HepG2 (cell line): Measurements from ENCODE around the gene PSMB3. TPM values are rescaled to one million over a fixed set of nuclear protein-coding genes. Genes with fewer than 3 reads are reported as not detected.

Source experiments
- CEBPB ChIP-seq: IDR thresholded peaks from 2 replicates; pipeline ENCODE4 v1.6.1; 2011; ENCODE audit warnings: low read depth, low read length, improper control_type of control experiment, borderline replicate concordance
- HOXD1 ChIP-seq: sonication (generic); formaldehyde crosslinking; IDR thresholded peaks from 2 replicates; pipeline ENCODE4 v1.5.0; 2020; ENCODE audit warnings: missing genetic modification reagents
- JDP2 ChIP-seq: sonication (generic); formaldehyde crosslinking; IDR thresholded peaks from 2 replicates; pipeline ENCODE4 v1.8.1; 2022; ENCODE audit warnings: missing genetic modification reagents, borderline replicate concordance
- KDM6A ChIP-seq: IDR thresholded peaks from 2 replicates; pipeline ENCODE4 v1.6.1; 2016; ENCODE audit warnings: low read depth
- MEIS2 ChIP-seq: sonication (generic); formaldehyde crosslinking; IDR thresholded peaks from 2 replicates; pipeline ENCODE4 v1.9.0; 2021; ENCODE audit warnings: mild to moderate bottlenecking, missing genetic modification reagents
- MNT ChIP-seq: fragments of 450-650 bp; IDR thresholded peaks from 2 replicates; pipeline ENCODE4 v1.6.1; 2016
- MTERF4 ChIP-seq: sonication (generic); formaldehyde crosslinking; IDR thresholded peaks from 2 replicates; pipeline ENCODE4 v1.8.0; 2023; ENCODE audit warnings: mild to moderate bottlenecking, missing genetic modification reagents
- RBAK ChIP-seq: sonication (generic); formaldehyde crosslinking; IDR thresholded peaks from 2 replicates; pipeline ENCODE4 v1.5.1; 2020; ENCODE audit warnings: mild to moderate bottlenecking, missing genetic modification reagents
- RCOR2 ChIP-seq: IDR thresholded peaks from 2 replicates; pipeline ENCODE4 v1.6.1; 2016; ENCODE audit warnings: missing biosample characterization, missing genetic modification reagents
- SNAI1 ChIP-seq: sonication (generic); formaldehyde crosslinking; IDR thresholded peaks from 2 replicates; pipeline ENCODE4 v1.5.0; 2020; ENCODE audit warnings: mild to moderate bottlenecking, missing genetic modification reagents, borderline replicate concordance
- TERF1 ChIP-seq: sonication (generic); formaldehyde crosslinking; IDR thresholded peaks from 2 replicates; pipeline ENCODE4 v1.8.0; 2022; ENCODE audit warnings: mild to moderate bottlenecking, missing genetic modification reagents, moderate library complexity
- ZBTB34 ChIP-seq: sonication (generic); formaldehyde crosslinking; IDR thresholded peaks from 2 replicates; pipeline ENCODE4 v1.8.0; 2022; ENCODE audit warnings: mild to moderate bottlenecking, missing genetic modification reagents
- ZC3H13 ChIP-seq: sonication (generic); formaldehyde crosslinking; IDR thresholded peaks from 2 replicates; pipeline ENCODE4 v1.8.1; 2023; ENCODE audit warnings: mild to moderate bottlenecking, missing genetic modification reagents, moderate library complexity
- ZFAT ChIP-seq: sonication (generic); formaldehyde crosslinking; conservative IDR thresholded peaks from 2 replicates; pipeline ENCODE4 v1.8.1; 2023; ENCODE audit warnings: missing genetic modification reagents, inconsistent platforms
- ZGPAT ChIP-seq: IDR thresholded peaks from 2 replicates; pipeline ENCODE4 v1.6.1; 2016; ENCODE audit warnings: mild to moderate bottlenecking
- ZNF160 ChIP-seq: sonication (generic); formaldehyde crosslinking; IDR thresholded peaks from 2 replicates; pipeline ENCODE4 v1.8.0; 2022; ENCODE audit warnings: mild to moderate bottlenecking, inconsistent platforms, missing genetic modification reagents
- ZNF354B ChIP-seq: sonication (generic); formaldehyde crosslinking; IDR thresholded peaks from 2 replicates; pipeline ENCODE4 v1.8.0; 2022; ENCODE audit warnings: mild to moderate bottlenecking, missing genetic modification reagents
- ZNF460 ChIP-seq: sonication (generic); formaldehyde crosslinking; IDR thresholded peaks from 2 replicates; pipeline ENCODE4 v1.5.1; 2020; ENCODE audit warnings: missing genetic modification reagents, mild to moderate bottlenecking, borderline replicate concordance
- ZNF737 ChIP-seq: sonication (generic); formaldehyde crosslinking; IDR thresholded peaks from 2 replicates; pipeline ENCODE4 v1.5.0; 2020; ENCODE audit warnings: missing genetic modification reagents, mild to moderate bottlenecking, borderline replicate concordance
- ZNF772 ChIP-seq: sonication (generic); formaldehyde crosslinking; IDR thresholded peaks from 2 replicates; pipeline ENCODE4 v1.5.0; 2020; ENCODE audit warnings: mild to moderate bottlenecking, missing genetic modification reagents
- ZNF788 ChIP-seq: sonication (generic); formaldehyde crosslinking; IDR thresholded peaks from 2 replicates; pipeline ENCODE4 v1.5.0; 2020; ENCODE audit warnings: mild to moderate bottlenecking, missing genetic modification reagents, borderline replicate concordance
- ZNF839 ChIP-seq: sonication (generic); formaldehyde crosslinking; IDR thresholded peaks from 2 replicates; pipeline ENCODE4 v1.4.0; 2020; ENCODE audit warnings: missing genetic modification reagents, mild to moderate bottlenecking, borderline replicate concordance
- polyA plus RNA-seq, 8 experiments: library from polyadenylated mRNA; depleted of rRNA in 3 of 8; stranded (reverse) in 7 of 8; unstranded in 1 of 8; fragments of >200 nt; fragmentation: Illumina TruSeq in 4 of 8; extraction: Trizol in 4 of 8; gene quantifications; 2 replicates each; pipeline versions ENCODE4 v1.2.1 to v1.2.3, GENCODE V29; 2011 to 2016; ENCODE audit warnings: low read depth in 4 of 8, missing spikeins in 1 of 8, mixed read lengths in 1 of 8; ENCODE audit not compliant: insufficient read depth in 1 of 8
- total RNA-seq, 5 experiments: library from RNA; depleted of rRNA; stranded (reverse); fragments of >200 nt; fragmentation: Illumina TruSeq; extraction: Trizol; gene quantifications; 2 replicates each; pipeline ENCODE4 v1.2.3, GENCODE V29; 2016; ENCODE audit warnings: low read depth in 1 of 5

PSMB3 gene
- total and polyA plus RNA-seq, 2 of the 13 experiments (the other 11 are each of a cell fraction or from before 2014, with no cell fraction given) = 366 to 517 TPM

GRCh38 chr17:38748892-38749222, 3.7 kb upstream of the PSMB3 start (continued):
- TF ChIP-seq ZC3H13 (CRISPR knock-in tag) (peak; percentile 70; the same call in 1 of the 2 replicates), ZNF160 (CRISPR knock-in tag) (no peak), ZGPAT (CRISPR knock-in tag) (peak; percentile 3; the same call in 1 of the 2 replicates), ZFAT (CRISPR knock-in tag) (no peak), HOXD1 (CRISPR knock-in tag) (no peak), ZNF354B (CRISPR knock-in tag) (no peak), MTERF4 (CRISPR knock-in tag) (0 out of 2 replicates have a peak, but pooled peaks have one; percentile 1), MEIS2 (peak; percentile 58; the same call in 1 of the 2 replicates), KDM6A (CRISPR knock-in tag) (no peak), RBAK (no peak), CEBPB (no peak), JDP2 (CRISPR knock-in tag) (no peak), ZNF772 (0 out of 2 replicates have a peak, but pooled peaks have one; percentile 17), ZNF788 (0 out of 2 replicates have a peak, but pooled peaks have one; percentile 10), ZNF460 (CRISPR knock-in tag) (no peak), ZNF839 (CRISPR knock-in tag) (no peak), RCOR2 (CRISPR knock-in tag) (no peak), ZNF737 (no peak), TERF1 (CRISPR knock-in tag) (peak; percentile 73; the same call in 1 of the 2 replicates), ZBTB34 (CRISPR knock-in tag) (no peak), MNT (no peak), SNAI1 (no peak)
